Measurements from ENCODE around the gene MTMR12. TPM values are rescaled to one million over a fixed set of nuclear protein-coding genes. Genes with fewer than 3 reads are reported as not detected.

The MTMR12 gene
- total and polyA plus RNA-seq, 2 donors (not counting 1 experiment from before 2014, with no cell fraction given): 18.5 to 18.6 TPM

DNA sequence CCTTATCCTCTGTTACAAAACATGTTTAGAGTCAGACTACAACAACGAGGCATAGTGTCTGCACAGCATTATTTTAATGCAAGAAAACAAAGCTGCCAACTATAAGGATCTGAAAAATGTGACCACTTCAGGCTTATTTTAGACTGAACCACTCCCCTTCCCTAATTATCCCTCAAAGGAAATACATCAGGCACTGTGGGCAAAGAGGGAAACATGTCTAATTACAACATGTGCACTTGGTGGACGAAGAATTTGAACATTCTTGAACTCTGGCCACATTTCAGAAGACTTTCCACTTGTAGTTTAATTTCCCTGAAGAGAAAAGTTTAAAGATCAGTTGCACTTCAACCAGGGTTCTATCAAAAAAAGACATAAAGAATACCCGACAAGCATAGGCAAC lies 3.8 kb downstream of the MTMR12 start:
- no peaks in the 10 kb centered on the region for H3K36me3 ChIP-seq (ENCODE audit: control insufficient read depth, insufficient read depth, low read length)
- H3K9me3 ChIP-seq (ENCODE audit: control insufficient read depth, insufficient read depth, low read depth, low read length): no peaks in the 10 kb centered on the region
- H2AFZ ChIP-seq (ENCODE audit: low read length): no peak overlapping the region
- no peak overlapping the region for H3K9ac ChIP-seq (ENCODE audit: insufficient read depth, low read length)
- DNase-seq (ENCODE audit: low read depth in 2 of 2): peak in 1 of 2 donors; percentile 31
- H4K20me1 ChIP-seq (ENCODE audit: control insufficient read depth, extremely low read depth, insufficient read depth, low read length): no peaks in the 10 kb centered on the region
- TF ChIP-seq, protein P1, sequence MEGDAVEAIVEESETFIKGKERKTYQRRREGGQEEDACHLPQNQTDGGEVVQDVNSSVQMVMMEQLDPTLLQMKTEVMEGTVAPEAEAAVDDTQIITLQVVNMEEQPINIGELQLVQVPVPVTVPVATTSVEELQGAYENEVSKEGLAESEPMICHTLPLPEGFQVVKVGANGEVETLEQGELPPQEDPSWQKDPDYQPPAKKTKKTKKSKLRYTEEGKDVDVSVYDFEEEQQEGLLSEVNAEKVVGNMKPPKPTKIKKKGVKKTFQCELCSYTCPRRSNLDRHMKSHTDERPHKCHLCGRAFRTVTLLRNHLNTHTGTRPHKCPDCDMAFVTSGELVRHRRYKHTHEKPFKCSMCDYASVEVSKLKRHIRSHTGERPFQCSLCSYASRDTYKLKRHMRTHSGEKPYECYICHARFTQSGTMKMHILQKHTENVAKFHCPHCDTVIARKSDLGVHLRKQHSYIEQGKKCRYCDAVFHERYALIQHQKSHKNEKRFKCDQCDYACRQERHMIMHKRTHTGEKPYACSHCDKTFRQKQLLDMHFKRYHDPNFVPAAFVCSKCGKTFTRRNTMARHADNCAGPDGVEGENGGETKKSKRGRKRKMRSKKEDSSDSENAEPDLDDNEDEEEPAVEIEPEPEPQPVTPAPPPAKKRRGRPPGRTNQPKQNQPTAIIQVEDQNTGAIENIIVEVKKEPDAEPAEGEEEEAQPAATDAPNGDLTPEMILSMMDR (conservative IDR thresholded peaks at IDR 0.05 in 1 of 2, IDR thresholded peaks at IDR 0.05 in 1 of 2; ENCODE audit: low read depth in 1 of 2, low read length in 2 of 2): no peak
- TF ChIP-seq EZH2 (IDR thresholded peaks at IDR 0.05; ENCODE audit: low read length, missing control alignments): no peak
- peaks cover 37% of the 10 kb centered on the region for H3K79me2 ChIP-seq (ENCODE audit: control insufficient read depth, insufficient read depth, low read length)
- H3K4me1 ChIP-seq (ENCODE audit: control insufficient read depth, extremely low read depth, insufficient read depth, low read length): peaks cover 5% of the 10 kb centered on the region
- no peak overlapping the region for H3K4me3 ChIP-seq (replicated peaks in 1 of 4; ENCODE audit: control extremely low read depth in 1 of 4, insufficient read depth in 1 of 4, low read depth in 3 of 4, low read length in 4 of 4)
- no peak overlapping the region for H3K4me2 ChIP-seq (ENCODE audit: extremely low read depth, insufficient read depth, low read length)
- H3K27me3 ChIP-seq (ENCODE audit: control insufficient read depth, insufficient read depth, low read length): no peaks in the 10 kb centered on the region
- H3K27ac ChIP-seq (ENCODE audit: insufficient read depth, low read length): no peak overlapping the region

DNA sequence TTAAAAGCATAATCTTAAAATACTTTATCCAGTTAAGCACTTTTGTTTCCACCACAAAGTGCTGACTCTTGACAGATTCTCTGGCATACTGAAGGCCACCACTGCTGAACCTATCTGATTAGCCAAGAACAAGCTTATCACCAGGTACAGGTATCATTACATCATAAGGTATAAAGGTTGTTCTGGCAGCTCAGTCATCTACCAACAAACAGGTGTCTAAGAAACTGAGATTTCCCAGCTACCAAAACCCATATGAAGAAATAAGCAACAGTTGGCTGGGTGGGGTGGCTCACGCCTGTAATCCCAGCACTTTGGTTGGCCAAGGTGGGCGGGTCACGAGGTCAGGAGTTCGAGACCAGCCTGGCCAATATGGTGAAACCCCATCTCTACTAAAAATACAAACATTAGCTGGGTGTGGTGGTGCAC lies 5.0 kb downstream of the MTMR12 start:
- Histone ChIP-seq H3K4me2 (ENCODE audit: extremely low read depth, insufficient read depth, low read length) (no peak overlapping the region), H3K4me3 (replicated peaks in 1 of 4; ENCODE audit: control extremely low read depth in 1 of 4, insufficient read depth in 1 of 4, low read depth in 3 of 4, low read length in 4 of 4) (no peak overlapping the region), H3K27ac (ENCODE audit: insufficient read depth, low read length) (no peak overlapping the region), H3K79me2 (ENCODE audit: control insufficient read depth, insufficient read depth, low read length) (peaks cover 39% of the 10 kb centered on the region), H3K27me3 (ENCODE audit: control insufficient read depth, insufficient read depth, low read length) (no peaks in the 10 kb centered on the region), H2AFZ (ENCODE audit: low read length) (no peak overlapping the region), H3K36me3 (ENCODE audit: control insufficient read depth, insufficient read depth, low read length) (no peaks in the 10 kb centered on the region), H3K9ac (ENCODE audit: insufficient read depth, low read length) (no peak overlapping the region), H3K4me1 (ENCODE audit: control insufficient read depth, extremely low read depth, insufficient read depth, low read length) (peaks cover 5% of the 10 kb centered on the region), H4K20me1 (ENCODE audit: control insufficient read depth, extremely low read depth, insufficient read depth, low read length) (no peaks in the 10 kb centered on the region), H3K9me3 (ENCODE audit: control insufficient read depth, insufficient read depth, low read depth, low read length) (no peaks in the 10 kb centered on the region)
- no peak for DNase-seq (ENCODE audit: low read depth in 2 of 2)
- no peak for TF ChIP-seq EZH2 (IDR thresholded peaks at IDR 0.05; ENCODE audit: low read length, missing control alignments)

DNA sequence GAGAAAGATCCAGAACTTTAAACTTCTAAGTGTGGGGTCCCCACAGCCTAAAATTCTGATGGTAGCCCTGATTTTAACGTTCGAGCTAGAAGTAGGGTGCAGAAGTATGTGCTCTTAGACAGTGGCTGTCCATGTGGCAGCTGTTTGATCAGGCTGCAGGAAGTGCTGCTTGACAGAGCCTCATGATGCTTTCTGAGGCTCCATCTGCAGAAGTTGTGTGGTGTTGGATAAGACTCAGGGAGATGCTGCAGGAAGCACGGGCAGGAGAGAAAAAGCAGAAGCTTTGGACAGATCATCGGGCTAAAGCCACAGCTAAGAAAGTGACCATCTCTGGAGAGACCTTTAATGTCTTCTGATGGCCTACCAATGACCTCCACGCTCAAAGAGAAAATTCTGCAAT lies 8.1 kb downstream of the MTMR12 start:
- Histone ChIP-seq H3K4me2 (ENCODE audit: extremely low read depth, insufficient read depth, low read length) (no peak overlapping the region), H3K36me3 (ENCODE audit: control insufficient read depth, insufficient read depth, low read length) (no peaks in the 10 kb centered on the region), H2AFZ (ENCODE audit: low read length) (no peak overlapping the region), H3K9me3 (ENCODE audit: control insufficient read depth, insufficient read depth, low read depth, low read length) (no peaks in the 10 kb centered on the region), H3K4me1 (ENCODE audit: control insufficient read depth, extremely low read depth, insufficient read depth, low read length) (no peaks in the 10 kb centered on the region), H3K79me2 (ENCODE audit: control insufficient read depth, insufficient read depth, low read length) (peaks cover 28% of the 10 kb centered on the region), H3K9ac (ENCODE audit: insufficient read depth, low read length) (no peak overlapping the region), H3K27me3 (ENCODE audit: control insufficient read depth, insufficient read depth, low read length) (no peaks in the 10 kb centered on the region), H3K4me3 (replicated peaks in 1 of 4; ENCODE audit: control extremely low read depth in 1 of 4, insufficient read depth in 1 of 4, low read depth in 3 of 4, low read length in 4 of 4) (no peak overlapping the region), H3K27ac (ENCODE audit: insufficient read depth, low read length) (no peak overlapping the region), H4K20me1 (ENCODE audit: control insufficient read depth, extremely low read depth, insufficient read depth, low read length) (no peaks in the 10 kb centered on the region)
- TF ChIP-seq, protein P1 (conservative IDR thresholded peaks at IDR 0.05 in 1 of 2, IDR thresholded peaks at IDR 0.05 in 1 of 2; ENCODE audit: low read depth in 1 of 2, low read length in 2 of 2): no peak
- TF ChIP-seq EZH2 (IDR thresholded peaks at IDR 0.05; ENCODE audit: low read length, missing control alignments): no peak
- DNase-seq (ENCODE audit: low read depth in 2 of 2): no peak

Data from fibroblast of lung (primary cell).